Measurements from ENCODE around the gene TNFRSF18. TPM values are rescaled to one million over a fixed set of nuclear protein-coding genes. Genes with fewer than 3 reads are reported as not detected.

The TNFRSF18 gene
- total and polyA plus RNA-seq, 10 of the 15 experiments (the other 5 are each of a cell fraction or from before 2014, with no cell fraction given) = 0.18 to 7.5 (median 1.5) TPM; not detected in 1

GRCh38 chr1:1222575-1223225 lies 16.3 kb upstream of the TNFRSF18 start:
- in situ Hi-C loops (cut with MboI) = no loop called here
- ChIA-PET POLR2A (interaction anchor here (0.5 kb wide), 1 partner anchor 39 kb away, joined by 4 read pairs; no protein-coding TSS in a partner anchor), CTCF (no interaction called here), SMC1A (ENCODE audit: uncharacterized antibody, unreplicated experiment) (no interaction called here), RAD21 (ENCODE audit: unreplicated experiment) (no interaction called here)
- Histone ChIP-seq H3K9me3 (replicated peaks; ENCODE audit: control insufficient read depth, insufficient read depth, low read length) (no peaks in the 10 kb centered on the region; the same call in 2 of the 3 replicates), H3K4me1 (ENCODE audit: control insufficient read depth, insufficient read depth, low read length) (no peaks in the 10 kb centered on the region), H3K4me3 (no peak overlapping the region), H3K4me2 (ENCODE audit: control insufficient read depth, insufficient read depth) (no peak overlapping the region), H3K27ac (ENCODE audit: control insufficient read depth, insufficient read depth) (no peak overlapping the region), H3K9ac (ENCODE audit: control insufficient read depth, insufficient read depth, low read length) (no peak overlapping the region), H3K36me3 (ENCODE audit: control insufficient read depth in 2 of 2, insufficient read depth in 2 of 2, low read length in 1 of 2) (peaks cover 6 to 49% of the 10 kb centered on the region in 2 experiments; a peak in 3 of 4 replicates), H4K20me1 (ENCODE audit: control insufficient read depth, insufficient read depth) (no peaks in the 10 kb centered on the region), H3K79me2 (ENCODE audit: control insufficient read depth, insufficient read depth, low read length) (peaks cover 3% of the 10 kb centered on the region), H3K27me3 (replicated peaks in 1 of 2; ENCODE audit: control insufficient read depth in 2 of 2, insufficient read depth in 2 of 2, low read length in 1 of 2) (no peaks in the 10 kb centered on the region), H2AFZ (ENCODE audit: control insufficient read depth, low read depth, low read length) (no peak overlapping the region)
- intact Hi-C loops (cut with micrococcal nuclease; ENCODE audit: unreplicated experiment) = no loop called here
- DNase-seq (ENCODE audit: low read depth, low spot score) (no peak), FAIRE-seq (no peak), ATAC-seq (no peak)
- BruUV-seq (replicated peaks) = no TSS peak
- WGBS (ENCODE audit: insufficient coverage, insufficient replicate concordance, low lambda C conversion rate, missing lambda C conversion rate) = 97% methylated on average over 44 of the region's 44 CpGs
- TF ChIP-seq POLR2A (IDR thresholded peaks at IDR 0.05; ENCODE audit: low read depth, low read length) = peak; percentile 66
- peak; percentile 66 for TF ChIP-seq PBX3 (IDR thresholded peaks at IDR 0.05; ENCODE audit: insufficient replicate concordance, low read depth, low read length)
- TF ChIP-seq CTCF (IDR thresholded peaks at IDR 0.05 in 2 of 3, conservative IDR thresholded peaks at IDR 0.05 in 1 of 3; ENCODE audit: control insufficient read depth in 2 of 3, extremely low read depth in 1 of 3, insufficient read depth in 1 of 3, low read depth in 3 of 3, low read length in 3 of 3) = no peak
- TF ChIP-seq POLR2AphosphoS5 (IDR thresholded peaks at IDR 0.05; ENCODE audit: low read length) = peak; percentile 57
- no peak; the same call in 1 of the 2 replicates for TF ChIP-seq TARDBP (IDR thresholded peaks at IDR 0.05; ENCODE audit: borderline replicate concordance)
- peak; percentile 97 for TF ChIP-seq BCL3 (IDR thresholded peaks at IDR 0.05; ENCODE audit: borderline replicate concordance, insufficient read depth, low read depth, low read length, poor library complexity, severe bottlenecking)
- no peak for TF ChIP-seq RUNX3 (IDR thresholded peaks at IDR 0.05; ENCODE audit: low read length)
- TF ChIP-seq, protein P1, sequence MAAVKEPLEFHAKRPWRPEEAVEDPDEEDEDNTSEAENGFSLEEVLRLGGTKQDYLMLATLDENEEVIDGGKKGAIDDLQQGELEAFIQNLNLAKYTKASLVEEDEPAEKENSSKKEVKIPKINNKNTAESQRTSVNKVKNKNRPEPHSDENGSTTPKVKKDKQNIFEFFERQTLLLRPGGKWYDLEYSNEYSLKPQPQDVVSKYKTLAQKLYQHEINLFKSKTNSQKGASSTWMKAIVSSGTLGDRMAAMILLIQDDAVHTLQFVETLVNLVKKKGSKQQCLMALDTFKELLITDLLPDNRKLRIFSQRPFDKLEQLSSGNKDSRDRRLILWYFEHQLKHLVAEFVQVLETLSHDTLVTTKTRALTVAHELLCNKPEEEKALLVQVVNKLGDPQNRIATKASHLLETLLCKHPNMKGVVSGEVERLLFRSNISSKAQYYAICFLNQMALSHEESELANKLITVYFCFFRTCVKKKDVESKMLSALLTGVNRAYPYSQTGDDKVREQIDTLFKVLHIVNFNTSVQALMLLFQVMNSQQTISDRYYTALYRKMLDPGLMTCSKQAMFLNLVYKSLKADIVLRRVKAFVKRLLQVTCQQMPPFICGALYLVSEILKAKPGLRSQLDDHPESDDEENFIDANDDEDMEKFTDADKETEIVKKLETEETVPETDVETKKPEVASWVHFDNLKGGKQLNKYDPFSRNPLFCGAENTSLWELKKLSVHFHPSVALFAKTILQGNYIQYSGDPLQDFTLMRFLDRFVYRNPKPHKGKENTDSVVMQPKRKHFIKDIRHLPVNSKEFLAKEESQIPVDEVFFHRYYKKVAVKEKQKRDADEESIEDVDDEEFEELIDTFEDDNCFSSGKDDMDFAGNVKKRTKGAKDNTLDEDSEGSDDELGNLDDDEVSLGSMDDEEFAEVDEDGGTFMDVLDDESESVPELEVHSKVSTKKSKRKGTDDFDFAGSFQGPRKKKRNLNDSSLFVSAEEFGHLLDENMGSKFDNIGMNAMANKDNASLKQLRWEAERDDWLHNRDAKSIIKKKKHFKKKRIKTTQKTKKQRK (IDR thresholded peaks at IDR 0.05; ENCODE audit: low read depth, low read length) = no peak
- peak; percentile 92; the same call in 1 of the 2 replicates for TF ChIP-seq TCF3 (IDR thresholded peaks at IDR 0.05; ENCODE audit: borderline replicate concordance, insufficient read depth, low read depth, low read length)
- no peak for TF ChIP-seq ESRRA (IDR thresholded peaks at IDR 0.05; ENCODE audit: low read length)
